ENCODE results near the gene LLCFC1.

The LLCFC1 gene

GRCh38 chr7:142910481-142910880 is 28.8 kb upstream of the LLCFC1 start:
- no peak for DNase-seq (ENCODE audit: low spot score)

DNA sequence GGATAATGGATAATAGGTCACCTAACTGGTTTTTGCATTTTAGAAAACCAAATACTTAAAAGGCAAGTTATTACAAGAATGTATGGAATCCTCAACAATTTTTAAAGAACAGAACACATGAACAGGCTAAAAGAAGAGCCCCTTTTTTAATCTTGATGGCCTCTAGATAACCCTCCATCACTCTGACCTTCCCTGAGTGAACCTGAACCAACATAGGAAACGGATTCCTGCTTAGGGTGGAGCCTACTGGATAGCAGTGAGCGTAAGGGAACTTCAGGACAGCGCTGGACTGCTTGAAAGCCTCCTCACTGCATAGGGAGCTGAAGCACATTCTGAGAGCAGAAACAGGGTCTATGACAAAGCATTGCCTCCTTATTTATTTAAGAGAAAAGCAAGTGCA is 26.2 kb upstream of the LLCFC1 start:
- DNase-seq (ENCODE audit: low spot score) = no peak

- no peak for DNase-seq (ENCODE audit: low spot score)
Observed at GRCh38 chr7:142913566-142913965, 25.7 kb upstream of the LLCFC1 start.

DNA sequence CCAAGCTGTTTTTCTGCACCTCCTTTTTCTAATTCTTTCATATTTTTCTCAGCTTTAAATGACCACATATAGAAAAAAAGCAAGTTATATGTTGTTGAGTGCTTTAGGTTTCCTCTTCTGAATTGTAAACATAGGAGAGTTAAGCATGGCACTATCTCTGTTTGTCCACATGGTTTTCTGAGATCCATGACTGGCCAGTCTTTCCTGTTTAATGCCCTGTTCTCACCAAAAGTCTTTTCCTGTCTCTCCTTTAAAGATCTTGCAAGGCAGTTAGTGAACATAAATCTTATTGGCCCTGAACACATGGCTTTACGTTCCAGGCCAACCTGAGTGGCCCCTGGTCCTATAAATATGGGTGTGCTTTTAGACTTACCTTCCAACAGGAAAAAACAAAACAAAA is 25.2 kb upstream of the LLCFC1 start:
- no peak for DNase-seq (ENCODE audit: low spot score)

- no peak for DNase-seq (ENCODE audit: low spot score)
Observed at GRCh38 chr7:142915315-142915714, 24.0 kb upstream of the LLCFC1 start.

GRCh38 chr7:142916508-142916907 is 22.8 kb upstream of the LLCFC1 start:
- DNase-seq (ENCODE audit: low spot score) = no peak

GRCh38 chr7:142917447-142917846 is 21.8 kb upstream of the LLCFC1 start:
- DNase-seq (ENCODE audit: low spot score) = no peak

GRCh38 chr7:142918901-142919300 is 20.4 kb upstream of the LLCFC1 start:
- no peak for DNase-seq (ENCODE audit: low spot score)

GRCh38 chr7:142919656-142920055 is 19.6 kb upstream of the LLCFC1 start:
- DNase-seq (ENCODE audit: low spot score) = no peak

DNA sequence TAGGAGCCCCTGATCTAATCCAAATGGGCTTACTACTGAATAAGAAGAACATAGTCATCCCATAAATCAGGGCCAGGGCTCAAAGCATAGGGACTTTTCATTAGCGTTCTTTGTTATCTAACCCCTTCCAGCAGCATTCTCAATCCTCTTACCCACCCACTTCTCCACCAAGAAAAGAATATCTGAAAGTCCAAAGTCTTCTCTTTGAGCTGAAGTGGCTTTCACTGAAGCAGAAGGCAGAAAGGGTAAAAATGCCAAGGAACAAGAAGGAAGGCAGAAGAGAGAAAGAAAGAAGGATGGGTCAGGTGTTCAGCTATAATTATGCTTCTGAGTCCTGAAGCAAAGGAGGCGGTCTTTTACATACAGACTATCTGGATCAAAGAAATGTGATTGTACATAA is 15.9 kb upstream of the LLCFC1 start:
- no peak for DNase-seq (ENCODE audit: low spot score)

DNA sequence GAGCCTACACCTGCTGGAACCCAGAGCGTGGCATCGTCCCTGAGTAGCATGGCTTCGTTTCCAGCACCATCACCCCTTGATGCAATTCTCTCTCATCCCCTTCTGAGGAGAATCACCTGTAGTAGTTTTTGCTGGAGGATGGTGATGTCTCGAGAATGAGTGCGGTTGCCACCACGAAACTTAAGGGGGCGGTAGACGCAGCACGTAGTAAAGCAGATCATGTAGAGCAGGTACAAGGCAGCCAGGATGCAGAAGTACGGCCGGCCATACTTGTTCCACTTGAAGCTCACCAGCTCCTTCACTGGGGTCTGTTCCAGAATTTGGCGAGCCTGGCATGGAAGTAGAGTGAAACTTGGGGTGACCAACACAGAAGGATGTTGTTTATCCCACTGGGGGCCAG is 13.9 kb upstream of the LLCFC1 start:
- no peak for DNase-seq (ENCODE audit: low spot score)

DNA sequence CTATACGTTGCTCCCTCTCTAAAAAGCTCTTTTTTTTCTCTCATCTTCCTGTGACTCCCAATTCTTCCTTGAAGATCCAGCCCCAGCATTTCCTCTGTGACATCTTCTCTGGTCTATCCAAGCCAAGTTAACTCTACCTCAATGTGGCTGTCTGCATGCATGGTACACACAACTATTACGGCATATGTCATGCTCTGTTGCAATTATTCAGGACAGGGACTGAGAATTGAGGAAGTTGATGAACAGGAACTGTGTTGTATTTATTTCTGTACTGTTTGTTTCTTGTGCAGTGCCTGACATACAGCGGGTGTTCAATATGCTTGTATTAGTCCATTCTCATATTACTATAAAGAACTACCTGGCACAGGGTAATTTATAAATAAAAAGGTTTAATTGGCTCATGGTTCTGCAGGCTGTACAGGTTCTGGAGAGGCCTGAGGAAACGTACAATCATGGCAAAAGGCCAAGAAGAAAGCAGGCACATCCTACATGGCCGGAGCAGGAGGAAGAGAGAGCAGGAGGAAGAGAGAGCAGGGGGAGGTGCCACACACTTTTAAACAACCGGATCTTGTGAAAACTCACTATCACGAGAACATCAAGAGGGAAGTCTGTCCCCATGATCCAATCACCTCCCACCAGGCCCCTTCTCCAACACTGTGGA is 12.1 kb upstream of the LLCFC1 start:
- no peak for DNase-seq (ENCODE audit: low spot score)

DNA sequence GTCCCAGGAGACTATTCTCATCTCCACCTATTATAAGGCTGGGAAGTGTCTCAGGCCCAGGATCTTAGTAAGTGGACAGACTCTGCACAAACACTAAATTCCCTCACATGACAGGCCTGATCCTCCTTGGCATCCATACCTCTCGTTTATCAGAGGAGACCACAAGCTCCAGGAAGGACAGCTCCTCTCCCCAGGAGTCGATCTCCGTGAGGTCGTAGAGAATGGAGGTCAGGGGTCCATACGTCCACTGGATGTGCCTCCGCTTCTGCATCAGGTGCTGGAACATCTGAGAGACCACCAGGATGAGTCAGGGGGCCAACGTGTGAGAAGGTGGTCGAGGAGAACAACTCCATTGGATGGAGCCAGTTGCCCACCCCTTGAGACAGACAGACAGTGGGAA is 11.3 kb upstream of the LLCFC1 start:
- no peak for DNase-seq (ENCODE audit: low spot score)

DNA sequence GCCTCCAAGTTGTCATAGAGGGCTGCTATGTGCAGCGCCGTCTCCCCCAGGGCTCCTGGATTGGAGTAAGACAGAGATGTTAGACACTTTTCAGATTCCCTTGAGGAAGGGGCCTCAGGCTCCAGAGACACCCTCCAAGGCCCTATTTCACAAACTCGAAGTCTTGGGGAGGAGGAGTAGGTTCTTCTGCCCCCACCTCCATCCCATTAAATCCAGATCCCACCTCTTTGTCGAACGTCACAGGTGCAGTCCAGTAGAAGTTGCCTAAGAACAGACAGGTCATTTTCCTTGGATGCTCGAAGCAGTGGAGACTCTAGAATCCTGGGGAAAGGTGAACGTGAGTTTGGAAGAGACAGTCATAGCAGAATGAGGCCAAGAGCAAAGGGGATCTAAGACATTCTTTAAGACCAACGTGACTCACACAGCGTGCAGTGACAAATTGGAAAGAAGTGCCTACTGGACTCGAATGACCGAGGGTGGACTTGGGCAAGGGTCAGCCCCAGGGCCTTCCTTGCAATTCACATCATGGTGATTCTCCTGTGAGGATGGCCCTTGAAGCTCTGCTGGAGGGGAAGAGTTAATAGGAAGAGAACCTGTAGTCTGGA is 9.1 kb upstream of the LLCFC1 start:
- DNase-seq (ENCODE audit: low spot score) = no peak

DNA sequence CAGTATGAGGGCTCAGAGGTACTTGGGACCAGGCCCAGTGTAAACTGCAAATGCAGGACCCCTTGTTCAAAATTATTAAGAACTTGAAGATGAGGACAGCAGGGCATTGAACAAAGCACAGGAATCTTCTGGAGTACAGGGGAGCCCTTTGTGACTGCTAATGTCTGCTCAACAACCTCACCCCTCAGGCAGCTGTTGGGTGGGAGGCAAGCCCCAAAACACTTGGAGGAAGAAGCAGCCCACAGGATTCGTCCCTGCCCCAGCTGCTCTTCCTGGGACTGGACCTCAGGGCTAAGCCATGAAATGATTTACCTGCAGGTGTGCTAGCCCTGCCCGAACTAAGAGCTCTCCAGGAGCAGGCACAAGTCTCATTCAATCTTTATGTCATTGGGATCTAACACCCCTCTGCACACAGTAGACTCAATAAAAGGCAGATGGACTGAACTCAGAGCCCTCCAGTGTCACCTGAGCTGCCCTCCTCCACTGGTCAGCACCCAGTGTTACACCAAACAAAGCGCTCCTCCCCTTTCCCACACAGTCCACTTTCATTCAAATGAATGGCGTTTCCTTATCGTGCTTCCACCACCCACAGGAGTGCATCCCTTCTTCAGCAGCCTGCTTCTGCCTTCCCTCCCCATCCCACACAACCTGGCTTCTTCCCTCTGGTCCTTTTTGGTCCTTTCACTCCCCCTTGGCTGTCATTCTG is 6.7 kb upstream of the LLCFC1 start:
- no peak for DNase-seq (ENCODE audit: low spot score)

DNA sequence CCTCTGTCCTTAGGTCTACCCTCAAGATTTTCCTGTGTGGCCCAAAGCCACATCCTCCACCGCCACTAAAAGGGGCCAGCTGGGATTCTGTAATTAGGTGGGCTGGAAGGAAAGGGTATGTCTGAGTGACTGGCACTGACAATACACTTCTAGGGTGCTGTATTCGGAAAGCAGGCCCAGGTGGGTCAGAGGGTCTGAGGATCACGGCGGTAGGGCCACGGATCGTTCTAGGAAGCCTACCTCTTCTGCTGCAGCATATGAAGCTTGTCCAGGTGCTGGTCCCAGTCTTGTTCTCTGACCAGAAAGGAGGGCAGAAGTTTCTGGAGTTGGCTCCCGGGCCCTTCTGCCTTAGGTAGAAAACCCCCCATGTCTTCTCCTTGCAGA is 6.2 kb upstream of the LLCFC1 start:
- no peak for DNase-seq (ENCODE audit: low spot score)

DNA sequence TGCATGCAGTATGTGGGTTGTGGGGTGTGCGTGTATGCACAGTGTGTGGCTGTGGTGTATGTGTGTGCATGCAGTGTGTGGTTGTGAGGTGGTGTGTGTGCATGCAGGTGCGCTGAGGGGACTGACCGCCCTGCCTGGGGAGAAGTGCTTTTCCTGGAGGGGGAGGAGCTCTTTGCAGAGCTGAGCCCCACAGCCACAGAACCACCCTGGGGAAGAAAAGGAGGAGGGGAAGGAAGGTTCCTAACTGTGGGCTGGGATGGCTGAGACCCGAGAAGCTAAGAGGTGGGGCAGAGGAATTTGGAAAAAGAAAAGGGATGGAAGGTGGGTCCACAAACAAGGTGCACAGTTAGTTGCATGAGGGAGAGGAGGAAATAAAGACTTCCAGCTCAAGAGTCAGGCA is 5.7 kb upstream of the LLCFC1 start, which contains the start of gene TRPV5:
TSS of gene TRPV5 (minus strand) at position 123 of the 400 bp plus-strand sequence. CDS start 287 bp downstream, outside the sequence.
- DNase-seq (ENCODE audit: low spot score) = no peak

- DNase-seq (ENCODE audit: low spot score) = no peak
Observed at GRCh38 chr7:142934056-142934455, 5.2 kb upstream of the LLCFC1 start.

- no peak for DNase-seq (ENCODE audit: low spot score)
Observed at GRCh38 chr7:142935941-142936565, 3.2 kb upstream of the LLCFC1 start.

GRCh38 chr7:142938611-142939010 is 673 bp upstream of the LLCFC1 start:
- no peak for DNase-seq (ENCODE audit: low spot score)

DNA sequence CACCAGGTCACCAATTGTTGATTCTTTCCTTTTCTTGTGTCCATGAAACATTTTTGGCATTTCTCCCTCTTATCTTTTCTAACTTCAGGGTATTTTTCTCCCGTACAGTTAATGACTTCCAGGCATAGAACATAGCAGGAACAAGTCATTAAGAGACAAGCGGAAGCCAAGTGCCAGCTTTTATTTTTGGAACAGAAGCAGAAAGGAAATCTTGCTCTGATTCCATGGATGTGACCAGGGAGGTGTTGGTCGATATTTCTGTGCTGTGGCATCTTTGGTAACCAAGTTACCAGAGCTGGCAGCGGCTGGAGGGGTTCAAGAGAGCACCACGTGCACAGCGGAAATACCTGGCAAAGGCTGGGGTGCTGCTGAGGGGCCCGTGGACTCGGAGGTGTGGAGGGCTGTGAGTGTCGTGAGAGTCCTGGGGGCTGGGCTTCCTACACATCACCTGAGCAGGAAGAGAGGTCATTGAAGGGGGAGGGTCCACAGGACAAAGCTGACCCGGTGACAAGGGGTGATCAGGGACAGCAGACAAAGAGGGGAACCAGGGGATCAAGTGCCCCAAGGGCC is 1.8 kb downstream of the LLCFC1 start:
- DNase-seq (ENCODE audit: low spot score) = no peak

- DNase-seq (ENCODE audit: low spot score) = no peak
Observed at GRCh38 chr7:142941541-142941940, 2.3 kb downstream of the LLCFC1 start.

DNA sequence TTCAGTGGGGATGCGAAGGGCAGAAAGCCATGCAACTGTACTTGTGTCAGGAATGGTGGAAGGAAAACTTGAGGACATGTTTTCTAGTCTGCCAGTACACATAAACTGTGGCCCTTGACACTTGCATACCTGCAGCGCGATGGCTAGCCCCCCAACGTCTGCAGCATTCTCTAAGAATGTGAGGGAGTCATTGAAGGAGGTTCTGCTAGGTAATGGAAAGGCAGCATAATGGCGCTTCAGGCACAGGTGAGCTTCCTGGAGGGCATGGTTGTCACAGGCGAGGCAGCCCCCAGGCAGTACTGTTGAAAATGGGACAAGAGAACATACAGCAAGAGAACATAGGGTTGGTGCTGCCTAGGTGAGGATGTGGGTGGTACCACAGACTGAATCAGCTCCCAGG is 3.5 kb downstream of the LLCFC1 start:
- DNase-seq (ENCODE audit: low spot score) = no peak

All from cerebellar cortex (tissue), 1 donor.